Neural cell (in vitro differentiated cells): Measurements from ENCODE around the gene COA7. TPM values are rescaled to one million over a fixed set of nuclear protein-coding genes. Genes with fewer than 3 reads are reported as not detected.

Experiments used
- H2AFZ ChIP-seq: fragments of 200-600, 300-800 bp; sonication (generic), shearing (Covaris generic); 2 replicates; pipeline ENCODE4 v1.6.0; 2014; ENCODE audit warnings: low read depth, mild to moderate bottlenecking, antibody characterized with exemption, low read length, moderate library complexity
- H3F3A ChIP-seq: fragments of 200-600 bp; shearing (Covaris generic); 2 replicates; pipeline ENCODE4 v1.6.1; 2016; ENCODE audit warnings: mild to moderate bottlenecking, moderate library complexity, mixed read lengths, antibody characterized with exemption, low read length; ENCODE audit not compliant: insufficient read depth, poor library complexity, severe bottlenecking
- H3K27ac ChIP-seq: fragments of 200-600, 300-800 bp; sonication (generic), shearing (Covaris generic); 2 replicates; pipeline ENCODE4 v1.5.1; 2014; ENCODE audit warnings: mild to moderate bottlenecking, low read length, moderate library complexity
- H3K27me3 ChIP-seq: fragments of 300-800, 200-600 bp; sonication (generic), shearing (Covaris generic); 2 replicates; pipeline ENCODE4 v1.6.0; 2014; ENCODE audit warnings: mild to moderate bottlenecking, low read depth, low read length, moderate library complexity; ENCODE audit not compliant: insufficient read depth
- H3K36me3 ChIP-seq: fragments of 300-800, 200-600 bp; sonication (generic), shearing (Covaris generic); 2 replicates; pipeline ENCODE4 v1.5.1; 2014; ENCODE audit warnings: mild to moderate bottlenecking, antibody characterized with exemption, low read length, moderate library complexity; ENCODE audit not compliant: insufficient read depth
- H3K4me2 ChIP-seq: fragments of 300-800, 200-600 bp; sonication (generic), shearing (Covaris generic); 2 replicates; pipeline ENCODE4 v1.6.0; 2014; ENCODE audit warnings: mild to moderate bottlenecking, low read length
- H3K4me3 ChIP-seq: fragments of 300-800, 200-600 bp; sonication (generic), shearing (Covaris generic); 2 replicates; pipeline ENCODE4 v1.5.1; 2014; ENCODE audit warnings: mild to moderate bottlenecking, low read length, moderate library complexity
- H3K79me2 ChIP-seq: fragments of 200-600 bp; shearing (Covaris generic); replicated peaks from 2 replicates; pipeline ENCODE4 v1.6.0; 2014; ENCODE audit warnings: mild to moderate bottlenecking, low read length, moderate library complexity; ENCODE audit not compliant: insufficient read depth
- H3K9ac ChIP-seq: fragments of 300-800, 200-600 bp; sonication (generic), shearing (Covaris generic); 2 replicates; pipeline ENCODE4 v1.6.1; 2016; ENCODE audit warnings: mild to moderate bottlenecking, low read length, mixed read lengths
- H3K9me2 ChIP-seq: fragments of 200-600 bp; shearing (Covaris generic); 2 replicates; pipeline ENCODE4 v1.6.1; 2016; ENCODE audit warnings: mild to moderate bottlenecking, low read length, mixed read lengths; ENCODE audit not compliant: insufficient read depth
- H3K9me3 ChIP-seq: fragments of 200-600, 300-800 bp; sonication (generic), shearing (Covaris generic); 2 replicates; pipeline ENCODE4 v1.6.1; 2016; ENCODE audit warnings: mild to moderate bottlenecking, mixed run types, low read length, moderate library complexity, mixed read lengths
- H4K20me1 ChIP-seq: fragments of 200-600 bp; shearing (Covaris generic); 2 replicates; pipeline ENCODE4 v1.6.1; 2016; ENCODE audit warnings: mild to moderate bottlenecking, mixed run types; ENCODE audit not compliant: insufficient read depth
- CTCF ChIP-seq: fragments of 450-650 bp; IDR thresholded peaks from 2 replicates; pipeline ENCODE4 v1.5.1; 2014; ENCODE audit warnings: antibody characterized with exemption, mild to moderate bottlenecking, moderate library complexity; ENCODE audit not compliant: poor library complexity, severe bottlenecking
- EP300 ChIP-seq: fragments of 450-650 bp; conservative IDR thresholded peaks from 2 replicates; pipeline ENCODE4 v1.6.1; 2014; ENCODE audit warnings: antibody characterized with exemption, mild to moderate bottlenecking, moderate library complexity; ENCODE audit not compliant: poor library complexity, severe bottlenecking
- EZH2 ChIP-seq: fragments of 200-600, 300-800 bp; shearing (Covaris generic), sonication (generic); IDR thresholded peaks from 2 replicates; pipeline ENCODE4 v1.6.1; 2014; ENCODE audit warnings: antibody characterized with exemption, low read length, borderline replicate concordance, mild to moderate bottlenecking; ENCODE audit not compliant: insufficient read depth, poor library complexity, severe bottlenecking
- MXI1 ChIP-seq: fragments of 450-650 bp; conservative IDR thresholded peaks from 2 replicates; pipeline ENCODE4 v1.6.1; 2014; ENCODE audit warnings: antibody characterized with exemption, mild to moderate bottlenecking; ENCODE audit not compliant: poor library complexity, severe bottlenecking
- POLR2AphosphoS5 ChIP-seq: IDR thresholded peaks from 2 replicates; pipeline ENCODE4 v1.6.1; 2012
- RAD21 ChIP-seq: fragments of 450-650 bp; conservative IDR thresholded peaks from 2 replicates; pipeline ENCODE4 v1.6.1; 2014; ENCODE audit warnings: antibody characterized with exemption, mild to moderate bottlenecking, moderate library complexity
- REST ChIP-seq: IDR thresholded peaks from 2 replicates; pipeline ENCODE4 v1.6.1; 2012; ENCODE audit warnings: borderline replicate concordance
- SMC3 ChIP-seq: fragments of 450-650 bp; conservative IDR thresholded peaks from 2 replicates; pipeline ENCODE4 v1.6.1; 2014; ENCODE audit warnings: antibody characterized with exemption, mild to moderate bottlenecking, moderate library complexity; ENCODE audit not compliant: poor library complexity
- TAF1 ChIP-seq: IDR thresholded peaks from 2 replicates; pipeline ENCODE4 v1.6.1; 2012; ENCODE audit warnings: low read depth
- polyA plus RNA-seq: library from polyadenylated mRNA; depleted of rRNA; stranded (reverse); fragments of >200 nt; gene quantifications from 2 replicates; pipeline ENCODE4 v1.2.3, GENCODE V29; 2014

Gene COA7
- polyA plus RNA-seq, 1 donor from 2014 or later: 11.6 TPM

- H3K79me2 ChIP-seq: no peaks in the 10 kb centered on the region
- no peak overlapping the region for H2AFZ ChIP-seq
These were observed 25.2 kb downstream of the COA7 start for GRCh38 chr1:52672946-52673345.

GRCh38 chr1:52670604-52671003 is 27.5 kb downstream of the COA7 start:
- H3K36me3 ChIP-seq: no peaks in the 10 kb centered on the region
- no peak overlapping the region for H3K4me2 ChIP-seq
- H4K20me1 ChIP-seq: no peaks in the 10 kb centered on the region
- no peak overlapping the region for H3K9ac ChIP-seq
- no peaks in the 10 kb centered on the region for H3F3A ChIP-seq
- H3K9me2 ChIP-seq: no peaks in the 10 kb centered on the region
- H3K79me2 ChIP-seq: no peaks in the 10 kb centered on the region
- no peak overlapping the region for H2AFZ ChIP-seq
- no peaks in the 10 kb centered on the region for H3K27me3 ChIP-seq
- no peaks in the 10 kb centered on the region for H3K9me3 ChIP-seq
- H3K4me3 ChIP-seq: no peak overlapping the region
- no peak overlapping the region for H3K27ac ChIP-seq
- no peak for TF ChIP-seq EP300
- no peak for TF ChIP-seq REST
- no peak for TF ChIP-seq SMC3
- TF ChIP-seq EZH2: no peak
- TF ChIP-seq RAD21: no peak
- TF ChIP-seq MXI1: no peak
- TF ChIP-seq POLR2AphosphoS5: no peak

More at GRCh38 chr1:52672946-52673345, 25.2 kb downstream of the COA7 start:
- Histone ChIP-seq H3K9me3 (no peaks in the 10 kb centered on the region), H3K27ac (no peak overlapping the region), H3K9ac (no peak overlapping the region), H3K4me2 (no peak overlapping the region), H3F3A (no peaks in the 10 kb centered on the region), H4K20me1 (no peaks in the 10 kb centered on the region), H3K36me3 (no peaks in the 10 kb centered on the region), H3K4me3 (no peak overlapping the region), H3K9me2 (no peaks in the 10 kb centered on the region), H3K27me3 (no peaks in the 10 kb centered on the region)
- TF ChIP-seq TAF1 (no peak), RAD21 (no peak), MXI1 (no peak), CTCF (no peak), SMC3 (no peak), EZH2 (no peak), EP300 (no peak), POLR2AphosphoS5 (no peak), REST (no peak)
